D721Med (cell line): ENCODE data around the gene SSNA1.

Experiments used
- DNase-seq: peaks from one replicate; pipeline ENCODE4 v3.0.0; 2011; ENCODE audit warnings: low spot score; ENCODE audit not compliant: insufficient read length
- FAIRE-seq: peaks from 2 replicates; lab custom pipeline; 2011; peaks lifted over from hg19 to GRCh38; lab: Jason Lieb, UNC
- CTCF ChIP-seq: IDR thresholded peaks from 2 replicates; pipeline ENCODE4 v1.5.1; 2012; ENCODE audit warnings: mild to moderate bottlenecking, control low read depth; ENCODE audit not compliant: insufficient read depth; ENCODE audit errors: missing control alignments

The SSNA1 gene

DNA sequence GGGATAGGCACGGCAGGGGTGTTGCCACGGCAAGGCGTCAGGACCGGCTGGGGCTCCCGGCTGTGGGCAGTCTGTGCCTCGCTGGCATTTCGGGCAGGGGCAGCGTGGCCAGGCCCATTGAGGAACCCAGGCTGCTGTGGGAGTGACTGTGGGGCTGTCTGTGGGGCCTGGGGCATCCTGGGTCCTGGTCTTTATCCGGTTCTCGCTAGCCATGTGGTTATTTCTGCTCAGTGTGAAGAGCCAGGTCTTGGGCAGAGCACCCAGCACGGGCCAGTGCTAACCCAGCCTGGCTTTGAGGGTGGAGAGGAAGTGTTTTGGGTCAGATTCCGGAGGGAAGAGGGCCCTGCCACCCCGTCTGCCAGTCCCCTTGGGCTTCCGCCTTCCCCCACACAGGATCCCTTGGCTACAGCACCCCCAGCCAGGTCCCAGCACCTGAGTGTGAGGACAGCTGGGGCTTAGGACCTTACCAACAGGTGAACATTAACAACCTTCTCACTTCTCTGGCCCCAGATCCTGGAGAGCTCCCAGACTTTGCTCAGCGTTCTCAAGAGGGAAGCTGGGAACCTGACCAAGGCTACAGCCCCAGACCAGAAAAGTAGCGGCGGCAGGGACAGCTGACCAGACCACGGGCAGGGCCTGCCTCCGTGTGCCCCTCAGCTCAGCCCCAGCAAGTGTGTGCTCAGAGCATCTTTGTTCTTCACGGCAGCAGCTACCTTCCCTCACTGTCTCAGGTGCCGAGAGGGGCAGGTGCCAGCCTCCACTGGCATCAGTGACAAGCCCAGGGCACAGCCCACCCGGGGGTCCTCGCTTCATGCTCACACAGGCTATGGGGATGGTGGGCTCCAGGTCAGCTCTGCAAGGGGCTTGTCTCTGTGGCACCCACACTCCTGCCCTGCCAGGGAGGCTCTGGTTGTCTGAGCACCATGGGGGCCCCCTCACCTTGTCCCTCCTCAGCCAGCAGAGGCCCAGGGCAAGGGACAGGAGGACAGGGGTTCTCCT is 1.1 kb downstream of the SSNA1 start:
- DNase-seq: no peak

DNA sequence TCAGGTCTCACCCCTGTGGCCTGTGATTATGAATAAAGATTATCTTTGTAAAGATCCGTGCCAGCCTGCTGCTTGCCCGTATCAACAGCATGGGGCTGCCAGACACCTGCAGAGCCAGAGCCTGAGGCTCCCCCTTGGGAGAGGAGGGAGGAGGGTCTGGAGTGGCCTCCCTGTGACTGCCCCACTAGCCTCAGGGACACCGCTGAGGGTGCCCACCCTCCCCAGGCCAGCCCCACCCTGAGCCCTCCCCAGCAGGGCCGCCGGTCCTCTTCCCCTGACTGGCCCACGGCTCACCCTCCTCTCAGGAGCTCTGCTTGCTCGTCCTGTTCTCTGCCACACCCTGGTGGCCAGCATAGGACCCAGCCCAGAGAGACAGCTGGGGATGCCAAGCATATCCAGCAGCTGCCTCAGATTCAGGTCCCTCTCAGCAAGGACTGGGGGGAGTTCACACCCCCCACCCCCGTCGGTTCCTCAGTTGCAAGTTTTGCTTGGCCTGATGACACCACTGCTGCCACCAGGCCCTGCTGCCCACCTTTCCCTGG is 1.9 kb downstream of the SSNA1 start:
- TF ChIP-seq CTCF: no peak
- DNase-seq: no peak
- no peak for FAIRE-seq

More for the DNA sequence above, 1.1 kb downstream of the SSNA1 start:
- no peak for FAIRE-seq
- no peak for TF ChIP-seq CTCF

- no peak for TF ChIP-seq CTCF
- DNase-seq: no peak
- FAIRE-seq: no peak
These were observed 2.8 kb downstream of the SSNA1 start for GRCh38 chr9:137191245-137191644.

- FAIRE-seq (no peak), DNase-seq (no peak)
- no peak for TF ChIP-seq CTCF
These were observed 3.4 kb downstream of the SSNA1 start for GRCh38 chr9:137191691-137192447.

DNA sequence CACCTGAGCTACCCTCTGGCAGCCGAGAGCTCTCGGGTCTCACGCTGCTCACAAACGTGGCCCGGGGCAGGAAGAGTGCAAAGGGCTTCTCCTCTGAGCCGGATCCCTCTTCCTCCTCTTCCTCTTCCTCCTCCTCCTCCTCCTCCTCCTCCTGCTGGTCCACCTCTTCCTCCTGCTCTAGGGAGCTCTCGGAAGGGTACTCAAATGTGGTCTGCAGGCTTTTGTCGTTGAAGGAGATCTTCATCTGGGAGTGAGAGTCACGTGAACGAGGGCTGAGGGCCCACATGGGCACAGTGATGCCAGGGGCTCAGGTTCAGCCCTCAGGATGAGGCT is 3.9 kb downstream of the SSNA1 start:
- no peak for TF ChIP-seq CTCF
- DNase-seq (no peak), FAIRE-seq (no peak)

DNA sequence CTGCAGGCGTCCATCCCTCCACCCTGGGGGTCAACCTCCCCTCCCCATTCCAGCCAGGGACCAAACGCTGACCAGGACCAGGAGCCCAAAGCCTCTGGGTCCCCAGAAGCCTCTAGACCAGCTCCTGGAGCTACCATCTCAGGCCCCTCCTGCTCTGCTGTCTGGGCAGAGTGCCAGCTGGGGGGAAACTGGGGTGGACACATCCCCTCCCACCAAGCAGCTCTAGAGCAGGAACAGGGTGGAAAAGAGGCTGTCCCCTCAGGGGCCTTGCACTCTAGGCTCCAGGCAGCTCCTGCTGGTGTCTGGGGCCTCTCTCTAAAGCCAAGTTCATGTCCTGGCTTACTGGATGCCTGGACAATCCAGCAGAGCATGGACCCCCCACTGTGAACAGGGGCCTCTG is 4.4 kb downstream of the SSNA1 start:
- DNase-seq (no peak), FAIRE-seq (no peak)
- TF ChIP-seq CTCF: no peak

- DNase-seq: no peak
- no peak for TF ChIP-seq CTCF
- no peak for FAIRE-seq
These were observed 5.3 kb downstream of the SSNA1 start for GRCh38 chr9:137193771-137194170.
